ENCODE measurements around the gene TMEM181.

Gene TMEM181

GRCh38 chr6:158574800-158575199 is 14.9 kb downstream of the TMEM181 start:
- no peak for TF ChIP-seq CTCF (IDR thresholded peaks at IDR 0.05; ENCODE audit: low read depth, low read length, missing control alignments)
- no peak for DNase-seq (ENCODE audit: extremely low read depth, low read depth)

GRCh38 chr6:158575550-158575949 is 15.7 kb downstream of the TMEM181 start:
- no peak for TF ChIP-seq CTCF (IDR thresholded peaks at IDR 0.05; ENCODE audit: low read depth, low read length, missing control alignments)
- H3K4me3 ChIP-seq (replicated peaks; ENCODE audit: low read depth, low read length): no peak overlapping the region
- DNase-seq (ENCODE audit: extremely low read depth, low read depth): no peak

More at GRCh38 chr6:158574800-158575199, 14.9 kb downstream of the TMEM181 start:
- H3K4me3 ChIP-seq (replicated peaks; ENCODE audit: low read depth, low read length): no peak overlapping the region

GRCh38 chr6:158584236-158584651 is 24.4 kb downstream of the TMEM181 start:
- TF ChIP-seq CTCF (IDR thresholded peaks at IDR 0.05; ENCODE audit: low read depth, low read length, missing control alignments): no peak
- DNase-seq (ENCODE audit: extremely low read depth, low read depth): no peak
- H3K4me3 ChIP-seq (replicated peaks; ENCODE audit: low read depth, low read length): no peak overlapping the region

GRCh38 chr6:158586652-158587051 is 26.8 kb downstream of the TMEM181 start:
- H3K4me3 ChIP-seq (replicated peaks; ENCODE audit: low read depth, low read length): no peak overlapping the region
- no peak for DNase-seq (ENCODE audit: extremely low read depth, low read depth)
- no peak for TF ChIP-seq CTCF (IDR thresholded peaks at IDR 0.05; ENCODE audit: low read depth, low read length, missing control alignments)

GRCh38 chr6:158589366-158589765 is 29.5 kb downstream of the TMEM181 start:
- no peak overlapping the region for H3K4me3 ChIP-seq (replicated peaks; ENCODE audit: low read depth, low read length)
- no peak for TF ChIP-seq CTCF (IDR thresholded peaks at IDR 0.05; ENCODE audit: low read depth, low read length, missing control alignments)
- no peak for DNase-seq (ENCODE audit: extremely low read depth, low read depth)

GRCh38 chr6:158591134-158591809 is 31.4 kb downstream of the TMEM181 start:
- TF ChIP-seq CTCF (IDR thresholded peaks at IDR 0.05; ENCODE audit: low read depth, low read length, missing control alignments): no peak
- no peak for DNase-seq (ENCODE audit: extremely low read depth, low read depth)
- no peak overlapping the region for H3K4me3 ChIP-seq (replicated peaks; ENCODE audit: low read depth, low read length)

GRCh38 chr6:158591810-158592209 is 31.9 kb downstream of the TMEM181 start:
- no peak overlapping the region for H3K4me3 ChIP-seq (replicated peaks; ENCODE audit: low read depth, low read length)
- no peak for TF ChIP-seq CTCF (IDR thresholded peaks at IDR 0.05; ENCODE audit: low read depth, low read length, missing control alignments)
- no peak for DNase-seq (ENCODE audit: extremely low read depth, low read depth)
